ENCODE results near the gene KRT72. TPM values are rescaled to one million over a fixed set of nuclear protein-coding genes. Genes with fewer than 3 reads are reported as not detected.

The KRT72 gene
- total RNA-seq, 1 experiment from 2014 or later = not detected

GRCh38 chr12:52585946-52586345 lies 15.3 kb downstream of the KRT72 start:
- CTCF ChIA-PET = no interaction called here
- Histone ChIP-seq H3K4me3 (no peak overlapping the region), H3F3A (ENCODE audit: insufficient read depth, low read depth) (no peaks in the 10 kb centered on the region), H3K4me2 (no peak overlapping the region), H3K79me2 (ENCODE audit: low read depth) (no peaks in the 10 kb centered on the region), H3K4me1 (replicated peaks; ENCODE audit: insufficient read depth) (peaks cover 14% of the 10 kb centered on the region), H3K9me2 (ENCODE audit: insufficient read depth) (no peaks in the 10 kb centered on the region), H3K36me3 (ENCODE audit: low read depth) (no peaks in the 10 kb centered on the region), H4K20me1 (ENCODE audit: insufficient read depth) (no peaks in the 10 kb centered on the region), H3K27me3 (ENCODE audit: insufficient read depth, low read depth) (no peaks in the 10 kb centered on the region), H3K9me3 (ENCODE audit: insufficient read depth, low read depth) (no peaks in the 10 kb centered on the region), H2AFZ (no peak overlapping the region), H3K27ac (no peak overlapping the region)
- no peak for DNase-seq
- intact Hi-C loops (cut with micrococcal nuclease; ENCODE audit: unreplicated experiment) = no loop called here
- no peak for TF ChIP-seq CTCF (conservative IDR thresholded peaks at IDR 0.05)
- TF ChIP-seq EZH2 (IDR thresholded peaks at IDR 0.05; ENCODE audit: low read depth) = no peak
- POLR2A ChIA-PET (ENCODE audit: unreplicated experiment) = no interaction called here
- no TSS peak for BruUV-seq (replicated peaks)

GRCh38 chr12:52585066-52585465 lies 16.2 kb downstream of the KRT72 start:
- Histone ChIP-seq H3K27ac (no peak overlapping the region), H3K4me1 (replicated peaks; ENCODE audit: insufficient read depth) (peaks cover 19% of the 10 kb centered on the region), H3K9me3 (ENCODE audit: insufficient read depth, low read depth) (no peaks in the 10 kb centered on the region), H3K4me3 (no peak overlapping the region), H3K79me2 (ENCODE audit: low read depth) (no peaks in the 10 kb centered on the region), H3F3A (ENCODE audit: insufficient read depth, low read depth) (no peaks in the 10 kb centered on the region), H3K9me2 (ENCODE audit: insufficient read depth) (no peaks in the 10 kb centered on the region), H3K27me3 (ENCODE audit: insufficient read depth, low read depth) (no peaks in the 10 kb centered on the region), H2AFZ (no peak overlapping the region), H3K4me2 (no peak overlapping the region), H4K20me1 (ENCODE audit: insufficient read depth) (no peaks in the 10 kb centered on the region), H3K36me3 (ENCODE audit: low read depth) (no peaks in the 10 kb centered on the region)
- no TSS peak for BruUV-seq (replicated peaks)
- TF ChIP-seq CTCF (conservative IDR thresholded peaks at IDR 0.05) (no peak), EZH2 (IDR thresholded peaks at IDR 0.05; ENCODE audit: low read depth) (no peak)
- no peak for DNase-seq
- ChIA-PET CTCF (no interaction called here), POLR2A (ENCODE audit: unreplicated experiment) (interaction anchor here (0.5 kb wide), 1 partner anchor 393 kb away, joined by 3 read pairs; no protein-coding TSS in a partner anchor)
- intact Hi-C loops (cut with micrococcal nuclease; ENCODE audit: unreplicated experiment) = no loop called here

- no peaks in the 10 kb centered on the region for H3F3A ChIP-seq (ENCODE audit: insufficient read depth, low read depth)
- no TSS peak for BruUV-seq (replicated peaks)
- no peaks in the 10 kb centered on the region for H3K9me2 ChIP-seq (ENCODE audit: insufficient read depth)
- no peaks in the 10 kb centered on the region for H3K9me3 ChIP-seq (ENCODE audit: insufficient read depth, low read depth)
- no peak overlapping the region for H3K4me2 ChIP-seq
- ChIA-PET CTCF (interaction anchor here (2.7 kb wide), 1 partner anchor 295 kb away, joined by 7 read pairs; no protein-coding TSS in a partner anchor), POLR2A (ENCODE audit: unreplicated experiment) (interaction anchor here (0.5 kb wide), 1 partner anchor 392 kb away, joined by 3 read pairs; no protein-coding TSS in a partner anchor)
- no peaks in the 10 kb centered on the region for H3K79me2 ChIP-seq (ENCODE audit: low read depth)
- H3K27ac ChIP-seq = no peak overlapping the region
- no peak overlapping the region for H2AFZ ChIP-seq
- DNase-seq = no peak
- intact Hi-C loops (cut with micrococcal nuclease; ENCODE audit: unreplicated experiment) = loop anchor here (5.0 kb wide), 1 partner anchor 92 kb away; the partner anchor contains the start of gene KRT6A
- H3K27me3 ChIP-seq (ENCODE audit: insufficient read depth, low read depth) = no peaks in the 10 kb centered on the region
- TF ChIP-seq EZH2 (IDR thresholded peaks at IDR 0.05; ENCODE audit: low read depth) = no peak
- TF ChIP-seq CTCF (conservative IDR thresholded peaks at IDR 0.05) = no peak
- no peak overlapping the region for H3K4me3 ChIP-seq
- H4K20me1 ChIP-seq (ENCODE audit: insufficient read depth) = no peaks in the 10 kb centered on the region
- H3K36me3 ChIP-seq (ENCODE audit: low read depth) = no peaks in the 10 kb centered on the region
- H3K4me1 ChIP-seq (replicated peaks; ENCODE audit: insufficient read depth) = peaks cover 19% of the 10 kb centered on the region
Measured at GRCh38 chr12:52584156-52584682, 17.0 kb downstream of the KRT72 start.

Data from PC-9 (cell line).